ENCODE measurements around the gene RAD18. TPM values are rescaled to one million over a fixed set of nuclear protein-coding genes. Genes with fewer than 3 reads are reported as not detected.

RAD18 gene
- total and polyA plus RNA-seq, 2 experiments from 2014 or later, result 6.0 to 6.5 TPM

GRCh38 chr3:8985876-8986275 is 22.6 kb upstream of the RAD18 start:
- Histone ChIP-seq H3K4me3 (no peak overlapping the region), H3K27me3 (no peaks in the 10 kb centered on the region), H3K79me2 (no peaks in the 10 kb centered on the region), H3K9me2 (replicated peaks; ENCODE audit: insufficient read depth) (no peaks in the 10 kb centered on the region), H3K4me1 (ENCODE audit: insufficient read depth) (peaks cover 14% of the 10 kb centered on the region), H3K4me2 (no peak overlapping the region), H3K36me3 (replicated peaks; ENCODE audit: insufficient read depth, low read depth) (no peaks in the 10 kb centered on the region), H3K27ac (no peak overlapping the region), H3K9me3 (ENCODE audit: low read depth) (no peaks in the 10 kb centered on the region), H4K20me1 (ENCODE audit: insufficient read depth, poor library complexity, severe bottlenecking) (no peaks in the 10 kb centered on the region), H2AFZ (no peak overlapping the region)
- WGBS (ENCODE audit: low lambda C conversion rate, missing lambda C conversion rate), result 94% methylated on average over 9 of the region's 9 CpGs
- no peak for DNase-seq (ENCODE audit: low spot score)
- TF ChIP-seq, protein P1, sequence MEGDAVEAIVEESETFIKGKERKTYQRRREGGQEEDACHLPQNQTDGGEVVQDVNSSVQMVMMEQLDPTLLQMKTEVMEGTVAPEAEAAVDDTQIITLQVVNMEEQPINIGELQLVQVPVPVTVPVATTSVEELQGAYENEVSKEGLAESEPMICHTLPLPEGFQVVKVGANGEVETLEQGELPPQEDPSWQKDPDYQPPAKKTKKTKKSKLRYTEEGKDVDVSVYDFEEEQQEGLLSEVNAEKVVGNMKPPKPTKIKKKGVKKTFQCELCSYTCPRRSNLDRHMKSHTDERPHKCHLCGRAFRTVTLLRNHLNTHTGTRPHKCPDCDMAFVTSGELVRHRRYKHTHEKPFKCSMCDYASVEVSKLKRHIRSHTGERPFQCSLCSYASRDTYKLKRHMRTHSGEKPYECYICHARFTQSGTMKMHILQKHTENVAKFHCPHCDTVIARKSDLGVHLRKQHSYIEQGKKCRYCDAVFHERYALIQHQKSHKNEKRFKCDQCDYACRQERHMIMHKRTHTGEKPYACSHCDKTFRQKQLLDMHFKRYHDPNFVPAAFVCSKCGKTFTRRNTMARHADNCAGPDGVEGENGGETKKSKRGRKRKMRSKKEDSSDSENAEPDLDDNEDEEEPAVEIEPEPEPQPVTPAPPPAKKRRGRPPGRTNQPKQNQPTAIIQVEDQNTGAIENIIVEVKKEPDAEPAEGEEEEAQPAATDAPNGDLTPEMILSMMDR (IDR thresholded peaks at IDR 0.05; ENCODE audit: poor library complexity), result no peak

DNA sequence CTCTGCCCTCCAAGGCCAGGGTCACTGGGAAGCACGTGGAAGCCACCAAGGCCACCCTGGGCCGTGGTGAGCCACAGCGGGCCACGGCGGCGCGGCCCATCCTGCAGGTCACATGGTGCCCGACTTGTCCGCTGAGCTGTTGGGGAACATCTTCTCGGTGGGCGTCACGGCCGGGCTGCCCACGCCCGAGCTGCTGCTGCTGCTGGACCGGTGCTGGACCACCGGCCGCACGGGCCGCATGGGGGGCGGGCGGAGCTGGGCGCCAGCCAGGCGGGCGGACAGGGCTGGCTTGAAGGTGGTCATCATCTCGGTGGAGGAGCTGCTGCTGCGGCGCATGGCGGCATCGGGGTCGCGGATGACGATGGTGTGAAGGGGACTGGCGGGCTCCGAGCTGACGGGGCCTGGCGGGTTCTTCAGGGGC is 22.1 kb upstream of the RAD18 start:
- Histone ChIP-seq H3K79me2 (no peaks in the 10 kb centered on the region), H3K36me3 (replicated peaks; ENCODE audit: insufficient read depth, low read depth) (no peaks in the 10 kb centered on the region), H3K4me3 (no peak overlapping the region), H3K27me3 (no peaks in the 10 kb centered on the region), H3K9me2 (replicated peaks; ENCODE audit: insufficient read depth) (no peaks in the 10 kb centered on the region), H3K4me2 (no peak overlapping the region), H3K4me1 (ENCODE audit: insufficient read depth) (peaks cover 14% of the 10 kb centered on the region), H3K9me3 (ENCODE audit: low read depth) (no peaks in the 10 kb centered on the region), H2AFZ (no peak overlapping the region), H3K27ac (no peak overlapping the region), H4K20me1 (ENCODE audit: insufficient read depth, poor library complexity, severe bottlenecking) (no peaks in the 10 kb centered on the region)
- WGBS (ENCODE audit: low lambda C conversion rate, missing lambda C conversion rate), result 98% methylated on average over 26 of the region's 37 CpGs
- no peak for DNase-seq (ENCODE audit: low spot score)
- TF ChIP-seq EZH2phosphoT487 (IDR thresholded peaks at IDR 0.05; ENCODE audit: low read depth, severe bottlenecking, unreplicated experiment) (no peak), EZH2 (IDR thresholded peaks at IDR 0.05; ENCODE audit: borderline replicate concordance) (no peak)
- TF ChIP-seq, protein P1 (IDR thresholded peaks at IDR 0.05; ENCODE audit: poor library complexity), result no peak

DNA sequence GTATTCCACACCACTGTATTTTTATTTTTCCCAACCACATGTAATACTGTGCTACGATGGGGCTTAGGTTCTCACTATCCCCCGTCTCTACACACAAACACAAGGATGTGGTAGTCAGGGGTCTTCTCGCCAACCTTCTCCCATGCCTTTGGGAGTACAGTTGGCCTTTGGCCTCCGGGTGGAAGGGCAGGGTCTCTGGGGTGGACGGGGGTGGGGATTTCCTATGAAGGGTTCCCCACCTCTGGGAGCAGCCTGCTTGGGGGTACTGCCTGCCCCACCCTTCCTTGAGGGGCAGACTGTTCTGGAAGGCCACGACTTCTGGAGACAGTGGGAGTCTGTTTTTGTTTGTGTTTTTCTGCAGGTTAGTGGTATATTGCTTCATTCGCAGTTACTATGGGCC is 21.3 kb upstream of the RAD18 start:
- Histone ChIP-seq H3K4me1 (ENCODE audit: insufficient read depth) (peaks cover 14% of the 10 kb centered on the region), H3K79me2 (no peaks in the 10 kb centered on the region), H4K20me1 (ENCODE audit: insufficient read depth, poor library complexity, severe bottlenecking) (no peaks in the 10 kb centered on the region), H3K4me3 (no peak overlapping the region), H3K36me3 (replicated peaks; ENCODE audit: insufficient read depth, low read depth) (no peaks in the 10 kb centered on the region), H3K9me2 (replicated peaks; ENCODE audit: insufficient read depth) (no peaks in the 10 kb centered on the region), H2AFZ (no peak overlapping the region), H3K9me3 (ENCODE audit: low read depth) (no peaks in the 10 kb centered on the region), H3K4me2 (no peak overlapping the region), H3K27ac (no peak overlapping the region), H3K27me3 (no peaks in the 10 kb centered on the region)
- no peak for TF ChIP-seq EZH2 (IDR thresholded peaks at IDR 0.05; ENCODE audit: borderline replicate concordance)
- TF ChIP-seq EZH2phosphoT487 (IDR thresholded peaks at IDR 0.05; ENCODE audit: low read depth, severe bottlenecking, unreplicated experiment), result no peak
- TF ChIP-seq, protein P1 (IDR thresholded peaks at IDR 0.05; ENCODE audit: poor library complexity), result no peak
- no peak for DNase-seq (ENCODE audit: low spot score)
- 93% methylated on average over 7 of the region's 7 CpGs for WGBS (ENCODE audit: low lambda C conversion rate, missing lambda C conversion rate)

DNA sequence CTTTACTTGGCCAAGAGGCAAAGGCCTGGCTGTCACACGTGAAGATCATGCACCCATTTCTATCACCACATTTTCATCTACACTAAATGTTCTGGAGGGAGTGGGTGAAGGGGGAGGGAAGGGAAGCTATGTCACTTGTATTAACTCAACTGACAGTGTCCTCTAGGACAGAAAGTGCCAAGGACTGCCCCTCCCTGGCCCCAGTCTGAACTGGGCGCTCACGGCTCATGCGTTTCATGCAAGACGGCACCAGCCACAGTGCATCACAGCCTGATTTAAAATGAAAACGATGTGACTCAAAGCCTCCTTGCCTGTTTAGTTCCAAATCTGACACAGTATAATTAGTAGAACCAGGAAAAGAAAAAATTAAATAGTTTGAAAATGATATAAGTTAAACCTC is 20.8 kb upstream of the RAD18 start:
- no peak for DNase-seq (ENCODE audit: low spot score)
- Histone ChIP-seq H3K9me3 (ENCODE audit: low read depth) (no peaks in the 10 kb centered on the region), H3K4me1 (ENCODE audit: insufficient read depth) (peaks cover 14% of the 10 kb centered on the region), H3K36me3 (replicated peaks; ENCODE audit: insufficient read depth, low read depth) (no peaks in the 10 kb centered on the region), H3K79me2 (no peaks in the 10 kb centered on the region), H3K4me3 (no peak overlapping the region), H3K27me3 (no peaks in the 10 kb centered on the region), H2AFZ (no peak overlapping the region), H4K20me1 (ENCODE audit: insufficient read depth, poor library complexity, severe bottlenecking) (no peaks in the 10 kb centered on the region), H3K27ac (no peak overlapping the region), H3K4me2 (no peak overlapping the region), H3K9me2 (replicated peaks; ENCODE audit: insufficient read depth) (no peaks in the 10 kb centered on the region)
- WGBS (ENCODE audit: low lambda C conversion rate, missing lambda C conversion rate), result 95% methylated on average over 6 of the region's 6 CpGs
- TF ChIP-seq, protein P1 (IDR thresholded peaks at IDR 0.05; ENCODE audit: poor library complexity), result no peak
- TF ChIP-seq EZH2phosphoT487 (IDR thresholded peaks at IDR 0.05; ENCODE audit: low read depth, severe bottlenecking, unreplicated experiment) (no peak), EZH2 (IDR thresholded peaks at IDR 0.05; ENCODE audit: borderline replicate concordance) (no peak)

All from hepatocyte (in vitro differentiated cells).